ENCODE data around the gene SARS2. TPM values are rescaled to one million over a fixed set of nuclear protein-coding genes. Genes with fewer than 3 reads are reported as not detected.

Gene SARS2
- polyA plus RNA-seq, 3 donors: 8.1 to 21.9 (median 8.3) TPM

GRCh38 chr19:38920602-38921419 lies 9.8 kb downstream of the SARS2 start:
- no peaks in the 10 kb centered on the region for H3K27me3 ChIP-seq (ENCODE audit: control insufficient read depth in 2 of 2, insufficient read depth in 2 of 2, low read length in 2 of 2)
- no peak overlapping the region for H3K27ac Mint-ChIP-seq
- H3K4me1 ChIP-seq (ENCODE audit: control insufficient read depth in 1 of 2, insufficient read depth in 2 of 2, low read length in 2 of 2): no peaks in the 10 kb centered on the region
- no peak for DNase-seq
- H2AFZ ChIP-seq (ENCODE audit: insufficient read depth, low read depth, low read length, poor library complexity, severe bottlenecking): no peak overlapping the region
- no peaks in the 10 kb centered on the region for H3K79me2 ChIP-seq (ENCODE audit: insufficient read depth, low read length)
- peaks cover 0 to 2% (median 0%) of the 10 kb centered on the region in 3 donors for H3K27me3 Mint-ChIP-seq (ENCODE audit: low read depth in 3 of 3)
- H3K4me1 Mint-ChIP-seq: no peaks in the 10 kb centered on the region
- H3K4me3 ChIP-seq (replicated peaks in 1 of 3; ENCODE audit: low read depth in 2 of 3, low read length in 3 of 3): no peak overlapping the region
- intact Hi-C loops (cut with micrococcal nuclease): loop anchor here in 1 of 2 donors (10.0 kb wide), 2 partner anchors 186 to 516 kb away; partner anchors contain the start of gene FAM98C
- H3K4me2 ChIP-seq (replicated peaks; ENCODE audit: extremely low read depth, low read length, poor library complexity, severe bottlenecking): no peak overlapping the region
- H3K9ac ChIP-seq (ENCODE audit: insufficient read depth, low read length, poor library complexity, severe bottlenecking): no peak overlapping the region
- H3K36me3 ChIP-seq (replicated peaks in 1 of 2; ENCODE audit: control insufficient read depth in 1 of 2, insufficient read depth in 2 of 2, low read length in 2 of 2): peaks cover 22 to 34% of the 10 kb centered on the region in 2 donors
- no peak for TF ChIP-seq CTCF (IDR thresholded peaks at IDR 0.05)
- H3K4me3 Mint-ChIP-seq: no peak overlapping the region
- 82% methylated on average over 12 of the region's 14 CpGs for WGBS (ENCODE audit: insufficient coverage)
- no peaks in the 10 kb centered on the region for H4K20me1 ChIP-seq (ENCODE audit: insufficient read depth, low read length)
- peaks cover 0 to 4% (median 0%) of the 10 kb centered on the region in 7 donors for H3K9me3 Mint-ChIP-seq
- H3K9me3 ChIP-seq (replicated peaks in 1 of 2; ENCODE audit: control insufficient read depth in 1 of 2, insufficient read depth in 1 of 2, low read length in 2 of 2): no peaks in the 10 kb centered on the region
- peaks cover 31 to 43% of the 10 kb centered on the region in 2 donors for H3K36me3 Mint-ChIP-seq
- H3K27ac ChIP-seq (ENCODE audit: low read depth in 1 of 2, low read length in 2 of 2): no peak overlapping the region

GRCh38 chr19:38919837-38920601 lies 10.5 kb downstream of the SARS2 start:
- intact Hi-C loops (cut with micrococcal nuclease): loop anchor here in 1 of 2 donors (10.0 kb wide), 2 partner anchors 185 to 515 kb away; partner anchors contain the start of gene FAM98C
- WGBS (ENCODE audit: insufficient coverage): 82% methylated on average over 15 of the region's 21 CpGs
- H3K36me3 Mint-ChIP-seq: peaks cover 25 to 35% of the 10 kb centered on the region in 2 donors

More at GRCh38 chr19:38919837-38920601, 10.5 kb downstream of the SARS2 start:
- Histone ChIP-seq H3K36me3 (replicated peaks in 1 of 2; ENCODE audit: control insufficient read depth in 1 of 2, insufficient read depth in 2 of 2, low read length in 2 of 2) (peaks cover 18 to 28% of the 10 kb centered on the region in 2 donors), H3K4me2 (replicated peaks; ENCODE audit: extremely low read depth, low read length, poor library complexity, severe bottlenecking) (no peak overlapping the region), H3K4me3 (replicated peaks in 1 of 3; ENCODE audit: low read depth in 2 of 3, low read length in 3 of 3) (no peak overlapping the region), H3K9ac (ENCODE audit: insufficient read depth, low read length, poor library complexity, severe bottlenecking) (no peak overlapping the region), H3K27me3 (ENCODE audit: control insufficient read depth in 2 of 2, insufficient read depth in 2 of 2, low read length in 2 of 2) (no peaks in the 10 kb centered on the region), H2AFZ (ENCODE audit: insufficient read depth, low read depth, low read length, poor library complexity, severe bottlenecking) (no peak overlapping the region), H4K20me1 (ENCODE audit: insufficient read depth, low read length) (no peaks in the 10 kb centered on the region), H3K4me1 (ENCODE audit: control insufficient read depth in 1 of 2, insufficient read depth in 2 of 2, low read length in 2 of 2) (no peaks in the 10 kb centered on the region), H3K27ac (ENCODE audit: low read depth in 1 of 2, low read length in 2 of 2) (no peak overlapping the region), H3K9me3 (replicated peaks in 1 of 2; ENCODE audit: control insufficient read depth in 1 of 2, insufficient read depth in 1 of 2, low read length in 2 of 2) (no peaks in the 10 kb centered on the region), H3K79me2 (ENCODE audit: insufficient read depth, low read length) (no peaks in the 10 kb centered on the region)
- no peak overlapping the region for H3K4me3 Mint-ChIP-seq
- TF ChIP-seq CTCF (IDR thresholded peaks at IDR 0.05): no peak
- H3K4me1 Mint-ChIP-seq: no peaks in the 10 kb centered on the region
- H3K9me3 Mint-ChIP-seq: peaks cover 0 to 4% (median 0%) of the 10 kb centered on the region in 7 donors
- H3K27me3 Mint-ChIP-seq (ENCODE audit: low read depth in 3 of 3): peaks cover 0 to 2% (median 0%) of the 10 kb centered on the region in 3 donors
- H3K27ac Mint-ChIP-seq: no peak overlapping the region
- DNase-seq: no peak
